Stimulated activated CD4-positive, alpha-beta T cell treated with anti-CD3 and anti-CD28 coated beads, Interleukin-1b, Interleukin-23, amount 100 ng/mL, for 24 hours (primary cell): ENCODE results near the gene COG2.
"Not testable (repeated sequence)": the region's sequence is repeated elsewhere in the genome, so short reads cannot be mapped to it uniquely, and the experiment has no call there.

Experiments
- DNase-seq, 4 experiments: peaks; one replicate each; pipeline ENCODE4 v3.0.0-alpha.2; 2020; ENCODE audit warnings: low read depth in 4 of 4, low spot score in 1 of 4

Gene COG2

GRCh38 chr1:230698964-230699363 lies 56.7 kb downstream of the COG2 start:
- DNase-seq, result not testable (repeated sequence)

GRCh38 chr1:230699716-230700115 lies 57.4 kb downstream of the COG2 start:
- DNase-seq, result no peak

- no peak for DNase-seq
Measured at GRCh38 chr1:230700132-230700531, 57.9 kb downstream of the COG2 start.

GRCh38 chr1:230701434-230701833 lies 59.2 kb downstream of the COG2 start:
- DNase-seq, result no peak

GRCh38 chr1:230701895-230702768 lies 59.9 kb downstream of the COG2 start:
- DNase-seq, result no peak

- DNase-seq, result no peak
Measured at GRCh38 chr1:230702934-230703678, 60.8 kb downstream of the COG2 start.

GRCh38 chr1:230703679-230704385 lies 61.6 kb downstream of the COG2 start:
- no peak for DNase-seq

GRCh38 chr1:230704830-230705229 lies 62.5 kb downstream of the COG2 start:
- no peak for DNase-seq

GRCh38 chr1:230705289-230706019 lies 63.2 kb downstream of the COG2 start:
- DNase-seq, result no peak

- DNase-seq, result no peak
Measured at GRCh38 chr1:230706020-230706699, 63.9 kb downstream of the COG2 start.

- DNase-seq, result no peak
Measured at GRCh38 chr1:230706887-230707731, 64.8 kb downstream of the COG2 start.

GRCh38 chr1:230707732-230708630 lies 65.7 kb downstream of the COG2 start:
- no peak for DNase-seq

- no peak for DNase-seq
Measured at GRCh38 chr1:230708631-230709580, 66.6 kb downstream of the COG2 start.

- no peak for DNase-seq
Measured at GRCh38 chr1:230709619-230710542, 67.6 kb downstream of the COG2 start.

GRCh38 chr1:230710543-230710904 lies 68.2 kb downstream of the COG2 start:
- DNase-seq, result no peak

- DNase-seq, result no peak
Measured at GRCh38 chr1:230711245-230711644, 69.0 kb downstream of the COG2 start.
